GM18858 (cell line): ENCODE measurements around the gene IGFBP7.

Source experiments
- ATAC-seq: cut with Tn5 transposase; IDR thresholded peaks from one replicate; pipeline ENCODE4 v1.9.1; 2021; ENCODE audit not compliant: unreplicated experiment

IGFBP7 gene

DNA sequence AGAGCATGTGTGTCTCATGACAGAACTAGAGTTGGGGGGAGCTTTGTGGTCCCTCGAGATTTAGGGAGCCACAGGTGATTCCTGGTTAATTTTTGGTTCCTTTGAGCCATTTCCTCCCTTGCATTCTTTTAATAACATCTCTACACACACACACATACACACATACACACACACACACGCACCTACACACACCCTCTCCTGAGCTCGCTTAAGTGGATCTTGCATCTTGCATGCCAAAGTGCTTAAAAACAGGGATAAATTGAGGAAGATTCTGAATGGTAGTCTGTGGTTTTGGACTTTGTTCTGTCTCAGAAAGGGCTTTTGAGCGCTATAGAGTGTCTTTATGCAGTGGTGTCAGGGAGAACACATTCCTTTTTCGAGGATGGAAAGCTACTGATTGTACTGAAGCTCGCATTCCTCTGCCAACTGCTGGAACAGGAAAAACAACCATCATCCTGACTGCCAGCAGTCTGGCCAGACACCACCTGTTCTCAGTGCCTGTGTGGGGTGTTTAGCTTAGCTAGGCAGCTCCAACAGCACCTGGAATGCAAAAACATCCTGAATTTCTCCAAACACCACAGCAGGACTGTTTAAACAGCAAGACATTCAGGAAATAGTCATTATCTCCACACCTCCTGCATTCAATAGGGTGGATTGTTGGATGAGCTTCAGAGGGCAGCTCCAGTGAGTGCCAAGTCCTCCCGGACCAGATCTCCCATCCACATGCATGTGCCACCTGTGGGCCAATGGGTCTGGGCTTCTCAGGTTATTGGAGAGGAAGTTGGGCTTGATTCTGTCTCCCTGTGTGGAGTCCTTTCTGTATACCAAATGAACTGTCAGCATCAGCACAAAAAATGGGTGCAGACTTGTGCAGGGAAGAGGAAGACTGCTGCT is 21.9 kb upstream of the IGFBP7 start:
- no peak for ATAC-seq

GRCh38 chr4:57129477-57129876 is 19.3 kb upstream of the IGFBP7 start:
- no peak for ATAC-seq

DNA sequence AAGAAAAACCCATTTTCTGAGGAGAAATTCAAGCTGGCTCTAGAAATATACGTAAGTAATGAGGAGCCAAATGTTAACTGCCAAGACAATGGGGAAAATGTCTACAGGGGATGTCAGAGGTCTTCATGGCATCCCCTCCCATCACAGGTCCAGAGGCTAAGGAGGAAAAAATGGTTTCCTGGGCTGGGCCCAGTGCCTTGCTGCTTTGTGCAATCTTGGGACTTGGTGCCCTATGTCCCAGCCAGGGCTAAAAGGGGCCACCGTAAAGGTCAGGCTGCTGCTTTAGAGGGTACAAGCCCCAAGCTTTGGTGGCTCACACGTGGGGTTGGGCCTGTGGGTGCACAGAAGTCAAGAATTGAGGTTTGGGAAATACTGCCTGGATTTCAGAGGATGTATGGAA is 17.2 kb upstream of the IGFBP7 start:
- ATAC-seq: no peak

DNA sequence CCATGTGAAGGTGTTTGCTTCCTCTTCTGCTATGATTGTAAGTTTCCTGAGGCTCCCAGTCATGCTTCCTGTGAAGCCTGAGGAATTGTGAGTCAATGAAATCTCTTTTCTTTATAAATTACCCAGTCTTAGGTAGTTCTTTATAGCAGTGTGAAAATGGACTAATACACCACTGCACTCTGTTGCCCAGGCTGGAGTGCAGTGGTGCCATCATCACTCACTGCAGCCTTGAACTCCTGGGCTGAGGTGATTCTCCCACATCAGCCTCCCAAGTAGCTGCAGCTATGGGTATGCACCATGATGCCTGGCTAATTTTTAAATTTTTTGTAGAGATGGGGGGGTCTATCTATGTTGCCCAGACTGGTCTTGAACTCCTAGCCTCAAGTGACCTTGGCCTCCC is 15.8 kb upstream of the IGFBP7 start:
- ATAC-seq: no peak

DNA sequence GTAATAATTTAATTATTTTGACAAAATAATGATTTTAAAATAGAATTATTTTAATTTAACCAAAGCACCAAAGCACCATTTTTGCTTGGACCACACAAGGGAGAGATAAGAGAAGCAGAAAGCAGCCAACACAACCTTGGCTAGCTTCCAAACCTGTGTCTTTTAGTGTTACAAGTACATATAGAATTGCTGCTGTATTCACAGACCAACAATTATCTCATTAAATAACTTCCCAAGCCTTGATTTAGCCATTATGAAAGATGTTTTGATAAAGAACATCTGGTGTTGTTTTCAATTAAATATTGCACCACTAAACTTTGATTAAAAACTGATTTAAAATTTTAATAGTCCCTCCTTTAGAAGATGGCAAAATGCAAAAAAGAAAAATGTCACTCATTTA is 14.0 kb upstream of the IGFBP7 start:
- no peak for ATAC-seq

GRCh38 chr4:57122959-57123358 is 12.8 kb upstream of the IGFBP7 start:
- no peak for ATAC-seq

GRCh38 chr4:57119054-57119651 is 9.0 kb upstream of the IGFBP7 start:
- no peak for ATAC-seq

DNA sequence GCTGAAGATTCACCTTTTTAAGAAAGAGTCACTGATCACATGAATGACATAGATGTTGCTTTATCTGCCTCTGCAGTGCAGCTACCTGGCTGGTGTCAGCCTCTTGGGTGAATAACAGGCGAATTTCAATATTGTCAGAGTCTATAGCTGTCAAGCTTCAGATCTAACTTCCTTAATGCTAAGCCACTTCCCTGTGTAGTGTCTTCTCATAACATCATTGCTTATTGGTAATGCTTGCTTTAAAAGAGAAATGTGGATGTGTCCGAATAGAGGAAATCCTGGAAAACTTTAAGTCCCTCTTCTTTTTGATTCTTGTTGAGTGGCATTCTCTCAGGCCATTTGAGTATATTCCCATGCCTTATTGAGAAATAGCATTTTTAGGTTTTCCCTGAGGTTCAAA is 7.3 kb upstream of the IGFBP7 start:
- no peak for ATAC-seq

- no peak for ATAC-seq
Observed at GRCh38 chr4:57116245-57116644, 6.1 kb upstream of the IGFBP7 start.

GRCh38 chr4:57114973-57115372 is 4.8 kb upstream of the IGFBP7 start:
- no peak for ATAC-seq

DNA sequence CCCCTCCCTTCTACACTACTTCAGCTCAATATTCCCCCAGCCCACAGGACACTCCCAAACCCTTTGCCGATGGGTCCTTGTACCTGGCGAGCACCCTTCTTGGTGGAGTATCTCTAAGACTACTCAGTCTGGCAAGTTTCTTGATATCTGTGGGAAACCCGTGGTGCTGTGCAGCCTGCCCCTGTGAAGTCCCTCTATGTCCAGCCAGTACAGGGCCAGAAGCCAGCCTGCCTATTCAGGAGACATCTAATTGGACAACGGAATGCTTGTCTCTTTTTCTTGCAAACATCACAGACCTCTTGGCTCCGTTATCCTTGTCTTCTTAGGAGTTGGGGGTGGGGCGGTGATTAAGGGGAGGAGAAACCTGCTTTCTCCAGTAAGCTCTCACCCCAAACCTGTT is 3.7 kb upstream of the IGFBP7 start:
- ATAC-seq: no peak

GRCh38 chr4:57110640-57111511 is 691 bp upstream of the IGFBP7 start:
- ATAC-seq: no peak

- ATAC-seq: no peak
Observed at GRCh38 chr4:57109411-57109846, 756 bp downstream of the IGFBP7 start.

DNA sequence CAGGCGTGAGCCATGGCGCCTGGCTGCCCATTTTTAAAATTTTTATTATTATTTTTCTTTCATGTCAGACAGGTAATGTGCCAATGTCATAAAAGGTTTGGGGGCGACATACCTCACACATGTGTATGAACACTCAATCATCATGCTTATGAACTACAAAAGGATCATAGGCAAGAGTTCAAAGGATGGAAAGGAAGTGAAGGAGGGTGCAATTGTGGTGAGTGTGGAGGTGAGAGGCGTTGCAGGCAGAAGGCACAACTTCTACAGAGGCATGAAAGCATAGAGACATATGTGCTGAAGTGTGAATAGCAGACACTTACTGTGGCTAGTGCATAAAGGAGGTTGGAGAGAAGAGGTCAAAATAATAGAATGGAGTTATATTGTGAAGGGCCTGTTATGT is 4.0 kb downstream of the IGFBP7 start:
- no peak for ATAC-seq

DNA sequence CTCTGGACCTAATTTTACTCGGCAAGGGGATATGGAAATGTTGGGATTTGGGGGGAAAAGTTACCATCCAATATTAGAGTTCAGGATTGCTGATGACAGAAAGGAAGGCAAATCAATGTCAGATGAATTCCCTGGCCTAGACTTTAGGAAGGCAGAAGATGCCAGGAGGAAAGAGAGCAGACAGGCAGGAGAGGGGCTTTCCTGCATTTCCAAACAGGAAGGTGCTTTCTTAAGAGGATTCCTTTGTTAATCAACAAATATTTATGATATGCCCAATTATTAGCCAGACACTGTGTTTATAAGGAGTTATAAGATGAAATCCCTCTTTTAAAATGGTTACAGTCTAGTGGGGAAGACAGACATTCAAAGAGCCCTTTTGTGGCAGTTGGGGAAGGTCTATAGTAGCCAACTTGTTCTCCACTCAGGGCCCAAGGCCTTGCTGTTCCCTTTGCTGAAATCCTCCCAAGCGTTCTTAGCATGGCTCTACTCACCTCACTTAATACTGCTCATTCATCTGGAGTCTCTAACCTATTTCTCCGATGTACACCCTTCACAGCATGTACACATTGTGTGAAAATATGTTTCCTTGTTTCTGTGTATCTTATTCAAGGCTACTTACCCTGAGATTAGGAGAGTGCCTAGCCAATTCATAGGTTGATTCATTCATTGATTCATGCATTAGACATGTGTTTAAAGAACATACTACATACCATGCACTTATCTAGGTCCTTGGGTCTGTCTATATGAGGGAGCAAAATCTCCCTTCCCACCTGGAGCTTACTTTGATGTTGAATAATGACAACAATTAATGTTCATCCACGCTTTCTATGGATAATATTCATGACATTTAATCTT is 5.3 kb downstream of the IGFBP7 start:
- no peak for ATAC-seq

- no peak for ATAC-seq
Observed at GRCh38 chr4:57103051-57103450, 7.1 kb downstream of the IGFBP7 start.

- ATAC-seq: no peak
Observed at GRCh38 chr4:57102050-57102624, 8.0 kb downstream of the IGFBP7 start.

GRCh38 chr4:57100979-57101651 is 9.1 kb downstream of the IGFBP7 start:
- no peak for ATAC-seq

DNA sequence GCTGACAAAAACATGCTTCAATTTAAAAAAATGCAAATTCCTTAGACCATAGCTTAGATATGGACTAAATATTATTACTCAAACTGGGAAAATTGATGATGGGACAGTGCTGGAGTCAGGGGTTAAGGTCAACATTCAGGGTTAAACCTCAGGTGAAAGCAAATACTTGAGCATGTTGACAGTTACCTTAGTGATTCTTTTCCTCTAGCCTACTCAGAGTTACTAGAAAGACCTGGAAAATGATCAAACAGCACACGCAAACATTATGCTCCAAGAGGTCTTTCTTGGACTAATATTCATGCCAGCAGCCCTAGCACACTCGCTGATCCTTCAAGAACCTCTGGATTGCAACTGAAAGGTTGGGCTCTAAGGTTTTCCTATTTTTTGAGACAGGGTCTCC is 10.8 kb downstream of the IGFBP7 start:
- no peak for ATAC-seq

GRCh38 chr4:57098941-57099340 is 11.2 kb downstream of the IGFBP7 start:
- ATAC-seq: no peak
